Subcutaneous adipose tissue (tissue), 4 donors: Measurements from ENCODE around the gene SLC12A7. TPM values are rescaled to one million over a fixed set of nuclear protein-coding genes. Genes with fewer than 3 reads are reported as not detected.

Source experiments
- CTCF ChIP-seq: fragments of 450-650 bp; IDR thresholded peaks from one replicate; pipeline ENCODE4 v1.5.1; 2016; ENCODE audit warnings: low read depth, mild to moderate bottlenecking, control low read depth, antibody characterized with exemption, moderate library complexity
- total RNA-seq, 4 donors: library from RNA; depleted of rRNA; stranded (reverse); fragments of >200 nt; gene quantifications; one replicate each; pipeline ENCODE4 v1.1.0, GENCODE V29; 2016

The SLC12A7 gene
- total RNA-seq, 4 donors from 2014 or later: 12.9 to 34.3 (median 20.7) TPM

DNA sequence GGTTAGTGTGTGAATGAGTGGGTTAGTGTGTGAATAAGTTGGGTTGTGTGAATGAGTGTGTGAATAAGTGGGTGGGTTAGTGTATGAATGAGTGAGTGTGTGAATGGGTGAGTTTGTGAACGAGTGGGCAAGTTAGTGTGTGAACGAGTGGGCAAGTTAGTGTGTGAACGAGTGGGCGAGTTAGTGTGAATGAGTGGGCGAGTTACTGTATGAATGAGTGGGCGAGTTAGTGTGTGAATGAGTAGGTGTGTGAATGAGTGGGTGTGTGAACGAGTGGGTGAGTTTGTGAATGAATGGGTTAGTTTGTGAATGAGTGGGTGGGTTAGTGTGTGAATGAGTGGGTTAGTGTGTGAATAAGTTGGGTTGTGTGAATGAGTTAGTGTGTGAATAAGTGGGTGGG is 68.5 kb downstream of the SLC12A7 start:
- TF ChIP-seq CTCF: no peak

GRCh38 chr5:1042626-1043025 is 69.2 kb downstream of the SLC12A7 start:
- TF ChIP-seq CTCF: no peak

DNA sequence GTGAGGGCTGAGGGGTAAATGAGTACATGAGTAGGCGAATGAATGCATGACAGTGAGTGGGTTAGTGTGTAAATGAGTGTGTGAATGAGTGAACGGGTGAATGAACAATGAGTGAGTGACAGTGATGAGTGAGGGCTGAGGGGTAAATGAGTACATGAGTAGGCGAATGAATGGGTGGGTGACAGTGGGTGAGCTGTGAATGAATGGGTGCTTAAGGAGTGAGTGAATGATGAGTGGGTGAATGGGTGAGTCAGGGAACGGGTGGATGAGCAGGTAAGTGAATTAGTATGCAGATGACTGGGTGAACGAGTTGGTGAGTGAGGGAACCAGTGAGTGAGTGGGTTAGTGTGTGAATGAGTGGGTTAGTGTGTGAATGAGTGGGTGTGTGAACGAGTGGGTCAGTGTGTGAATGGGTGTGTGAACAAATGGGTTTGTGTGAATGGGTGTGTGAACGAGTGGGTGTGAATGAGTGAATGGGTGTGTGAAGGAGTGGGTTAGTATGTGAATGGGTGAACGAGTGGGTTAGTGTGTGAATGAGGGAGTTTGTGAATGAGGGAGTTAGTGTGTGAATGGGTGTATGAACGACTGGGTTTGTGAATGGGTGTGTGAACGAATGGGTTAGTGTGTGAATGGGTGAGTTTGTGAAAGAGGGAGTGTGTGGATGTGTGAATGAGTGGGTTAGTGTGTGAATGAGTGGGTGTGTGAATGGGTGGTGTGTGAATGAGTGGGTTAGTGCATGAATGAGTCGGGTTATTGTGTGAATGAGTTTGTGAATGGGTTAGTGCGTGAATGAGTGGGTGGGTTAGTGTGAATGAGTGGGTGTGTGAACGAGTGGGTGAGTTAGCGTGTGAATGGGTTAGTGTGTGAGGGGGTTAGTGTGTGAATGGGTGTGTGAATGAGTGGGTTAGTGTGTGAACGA is 70.4 kb downstream of the SLC12A7 start:
- no peak for TF ChIP-seq CTCF

DNA sequence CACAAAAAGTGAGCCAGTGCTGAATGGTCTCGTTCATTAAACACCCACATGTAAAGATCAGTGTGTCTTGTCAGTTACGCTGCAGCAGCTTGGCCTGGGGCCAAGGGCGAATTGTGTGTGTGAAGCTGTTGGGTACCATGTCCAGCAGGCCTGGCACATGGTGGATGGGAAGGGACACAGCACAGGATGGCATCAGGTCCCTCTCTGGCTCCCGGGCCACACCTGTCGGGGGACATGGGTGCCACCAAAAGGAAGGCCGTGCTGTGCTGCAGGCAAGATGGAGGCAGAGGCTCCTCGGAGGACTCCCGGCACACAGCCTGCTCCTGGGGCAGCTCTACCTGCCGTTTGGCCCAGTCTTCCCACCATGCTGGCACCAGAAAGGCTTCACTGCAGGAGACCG is 71.3 kb downstream of the SLC12A7 start:
- no peak for TF ChIP-seq CTCF

- TF ChIP-seq CTCF: no peak
Observed at GRCh38 chr5:1039706-1040260, 72.1 kb downstream of the SLC12A7 start.

- no peak for TF ChIP-seq CTCF
Observed at GRCh38 chr5:1039210-1039548, 72.7 kb downstream of the SLC12A7 start.

DNA sequence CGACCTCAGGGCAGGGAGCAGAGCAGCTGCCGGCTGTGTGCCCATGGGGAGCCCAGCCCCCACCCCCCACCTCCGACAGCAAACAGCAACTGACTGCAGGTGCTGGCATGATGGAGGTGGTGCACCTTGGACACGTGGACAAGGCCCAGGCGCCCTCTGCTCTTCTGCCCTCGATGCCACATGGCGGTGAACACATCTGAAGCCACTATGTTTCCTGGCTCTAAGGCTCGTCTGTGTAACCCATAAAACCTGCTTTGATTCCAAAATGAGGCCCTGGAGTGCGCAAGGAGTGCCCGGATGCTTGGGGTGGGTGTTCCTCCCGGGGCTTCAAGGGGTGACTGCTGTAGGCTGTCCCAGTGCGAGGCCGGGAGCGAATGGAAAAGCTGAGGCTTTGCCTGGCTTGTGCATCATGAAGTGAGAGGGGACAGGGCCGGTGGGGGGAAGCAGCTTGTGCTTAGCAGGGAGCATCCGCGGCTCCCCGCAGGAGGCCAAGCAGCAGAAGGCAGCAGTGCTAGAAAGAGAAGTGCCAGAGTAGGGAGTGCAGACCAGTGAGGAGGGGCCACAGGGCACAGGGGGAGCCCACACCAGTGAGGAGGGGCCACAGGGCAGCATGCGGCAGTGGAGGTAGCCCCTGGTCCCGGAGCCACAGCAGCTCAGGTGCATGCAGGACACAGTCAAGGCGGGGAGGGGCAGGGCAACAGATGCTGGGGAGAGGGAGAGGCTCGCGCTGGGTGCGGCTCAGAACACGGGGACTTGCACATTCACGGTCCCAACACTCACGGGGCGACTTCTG is 73.2 kb downstream of the SLC12A7 start:
- no peak for TF ChIP-seq CTCF
